UCSD-AML1 (cell line): ENCODE results near the gene RGL2.
A peak's percentile ranks its signal among the peaks of the same experiment; 100 is the strongest.
"Not testable (repeated sequence)": the region's sequence is repeated elsewhere in the genome, so short reads cannot be mapped to it uniquely, and the experiment has no call there.

Experiments
- DNase-seq: peaks from one replicate; lab custom pipeline; 2025; ENCODE audit not compliant: unreplicated experiment; lab: John Stamatoyannopoulos, UW

The RGL2 gene

GRCh38 chr6:33298773-33299236 is at the start of gene RGL2:
TSS of gene RGL2 (minus strand) at chr6:33298942. CDS start at chr6:33298610, 332 bp downstream.
- peak; percentile 90 for DNase-seq

GRCh38 chr6:33347816-33348215 is 49.1 kb upstream of the RGL2 start:
- DNase-seq = no peak

GRCh38 chr6:33346972-33347371 is 48.2 kb upstream of the RGL2 start:
- DNase-seq = not testable (repeated sequence)

DNA sequence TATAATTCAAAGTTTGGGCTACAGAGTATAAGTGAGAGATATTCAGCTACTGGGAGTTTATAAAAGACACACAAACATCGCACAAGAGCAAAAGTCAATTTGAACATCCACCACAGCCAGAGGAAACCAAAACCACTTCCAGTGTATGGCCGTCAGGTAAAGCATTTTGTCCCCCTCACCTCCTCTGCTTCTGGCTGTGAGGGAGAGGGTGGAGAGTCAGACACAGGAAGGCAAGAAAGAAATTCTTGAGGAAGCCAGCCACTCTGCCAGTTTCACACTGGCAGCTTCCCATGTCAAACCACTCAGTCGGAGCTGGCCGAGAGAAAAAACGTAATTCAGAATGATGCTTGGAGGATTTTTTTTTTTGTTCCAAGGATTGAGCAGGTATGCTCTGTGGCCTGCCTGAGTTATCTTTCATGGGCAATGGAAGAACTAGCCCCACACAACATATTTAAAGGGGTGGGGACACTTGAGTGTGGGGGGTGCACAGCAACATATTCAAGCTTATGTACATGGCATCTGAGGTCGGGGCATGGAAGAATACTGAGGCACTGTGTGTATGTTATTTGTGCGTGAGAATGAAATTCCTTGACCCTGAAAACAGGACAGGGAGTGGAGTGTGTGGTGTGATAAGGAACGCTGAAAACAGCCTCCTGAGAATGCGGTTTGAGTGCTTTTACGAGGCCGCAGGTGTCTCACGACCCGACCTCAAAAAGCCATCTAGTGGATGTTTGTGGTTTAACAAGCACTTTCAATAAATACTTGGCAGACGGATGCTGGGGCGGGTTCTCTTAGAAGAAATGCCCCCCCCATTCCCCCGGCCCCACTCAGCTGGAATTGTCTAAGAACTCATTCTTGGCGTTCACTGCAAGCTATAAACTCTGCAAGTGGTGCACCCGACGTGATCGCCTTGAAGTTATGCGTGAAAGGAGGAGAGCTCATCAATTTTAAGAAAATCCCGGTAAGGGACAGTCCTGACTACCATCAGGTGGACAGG is 46.3 kb upstream of the RGL2 start:
- peak; percentile 46 for DNase-seq

DNA sequence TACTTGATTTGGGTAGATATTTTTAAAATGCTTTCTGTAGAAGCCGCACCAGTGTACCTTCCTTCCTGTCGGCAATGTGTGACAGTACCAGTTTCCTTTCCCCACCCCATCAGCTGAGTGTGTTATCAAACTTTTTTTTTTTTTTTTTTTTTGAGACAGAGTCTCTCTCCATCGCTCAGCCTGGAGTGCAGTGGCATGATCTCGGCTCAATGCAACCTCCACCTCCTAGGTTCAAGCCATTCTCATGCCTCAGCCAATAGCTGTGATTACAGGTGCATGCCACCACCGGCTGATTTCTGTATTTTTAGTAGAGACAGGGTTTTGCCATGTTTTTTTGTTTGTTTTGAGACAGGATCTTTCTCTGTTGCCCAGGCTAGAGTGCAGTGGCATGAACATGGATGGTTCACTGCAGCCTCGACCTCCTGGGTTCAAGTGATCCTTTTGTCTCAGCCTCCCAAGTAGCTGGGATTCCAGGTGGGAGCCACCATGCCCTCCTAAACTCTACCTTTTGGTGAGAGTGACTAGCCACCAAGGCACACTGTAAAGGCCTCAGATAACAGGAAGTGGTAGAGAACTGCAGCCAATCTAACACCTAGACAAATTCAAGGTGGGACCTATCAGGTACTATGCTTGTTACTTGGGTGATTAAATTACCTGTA is 45.3 kb upstream of the RGL2 start:
- no peak for DNase-seq

- DNase-seq = not testable (repeated sequence)
These were observed 44.8 kb upstream of the RGL2 start for GRCh38 chr6:33343606-33343952.

- no peak for DNase-seq
These were observed 40.5 kb upstream of the RGL2 start for GRCh38 chr6:33339193-33339592.

DNA sequence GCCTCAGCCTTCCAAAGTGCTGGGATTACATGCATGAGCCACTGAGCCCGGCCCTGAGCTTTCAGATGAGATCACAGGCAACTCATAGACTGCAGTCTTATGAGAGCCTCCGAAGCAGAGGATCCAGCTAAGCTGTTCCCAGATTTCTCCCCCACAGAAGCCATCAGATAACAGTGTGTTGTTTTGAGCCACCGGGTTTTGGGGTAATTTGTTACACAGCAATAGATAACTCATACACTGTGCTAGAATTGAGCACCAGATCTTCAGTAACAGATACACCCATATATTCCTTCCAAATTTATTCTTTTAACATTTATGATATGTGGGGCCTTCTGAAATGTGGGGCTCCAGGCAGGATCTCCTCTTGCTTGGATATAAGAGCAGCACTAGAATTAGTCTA is 37.8 kb upstream of the RGL2 start:
- DNase-seq = no peak

DNA sequence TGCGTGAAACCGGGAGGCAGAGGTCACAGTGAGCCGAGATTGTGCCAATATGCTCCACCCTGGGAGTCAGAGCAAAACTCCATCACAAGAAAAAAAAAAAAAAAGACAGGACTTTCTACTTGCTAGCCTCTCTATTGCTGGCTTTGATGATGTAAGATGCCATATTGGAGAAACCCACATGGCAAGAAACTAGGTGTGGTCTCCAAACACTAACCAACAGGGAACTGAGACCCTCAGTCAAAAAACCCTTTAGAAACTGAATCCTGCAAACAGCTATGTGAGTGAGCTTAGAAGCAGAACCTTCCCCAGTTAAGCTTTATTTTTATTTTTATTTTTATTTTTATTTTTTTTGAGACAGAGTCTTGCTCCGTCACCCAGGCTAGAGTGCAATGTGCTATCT is 37.2 kb upstream of the RGL2 start:
- DNase-seq = no peak

GRCh38 chr6:33333666-33334065 is 34.9 kb upstream of the RGL2 start:
- no peak for DNase-seq

GRCh38 chr6:33330736-33331135 is 32.0 kb upstream of the RGL2 start:
- DNase-seq = no peak

DNA sequence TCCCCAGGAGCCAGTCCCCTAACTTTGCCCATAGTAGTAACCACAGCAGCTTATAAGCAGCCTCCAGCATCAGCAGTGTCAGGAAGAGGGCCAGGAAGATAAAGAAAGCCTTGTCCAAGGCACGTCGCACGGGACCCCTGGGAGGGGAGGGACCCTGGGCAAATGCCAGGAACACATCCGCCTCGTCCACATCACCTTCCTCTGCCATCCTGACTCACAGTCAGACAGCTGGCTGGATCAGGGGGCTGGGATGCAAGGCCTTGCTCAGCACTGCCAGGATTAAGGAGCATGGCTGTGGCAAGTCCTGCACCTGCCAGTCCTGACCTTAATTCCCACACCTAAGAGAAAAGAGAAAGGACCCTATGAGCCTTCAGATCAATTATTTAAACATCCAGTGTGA is 30.3 kb upstream of the RGL2 start:
- DNase-seq = no peak

- no peak for DNase-seq
These were observed 25.4 kb upstream of the RGL2 start for GRCh38 chr6:33324125-33324524.

- no peak for DNase-seq
These were observed 24.8 kb upstream of the RGL2 start for GRCh38 chr6:33323623-33323948.

DNA sequence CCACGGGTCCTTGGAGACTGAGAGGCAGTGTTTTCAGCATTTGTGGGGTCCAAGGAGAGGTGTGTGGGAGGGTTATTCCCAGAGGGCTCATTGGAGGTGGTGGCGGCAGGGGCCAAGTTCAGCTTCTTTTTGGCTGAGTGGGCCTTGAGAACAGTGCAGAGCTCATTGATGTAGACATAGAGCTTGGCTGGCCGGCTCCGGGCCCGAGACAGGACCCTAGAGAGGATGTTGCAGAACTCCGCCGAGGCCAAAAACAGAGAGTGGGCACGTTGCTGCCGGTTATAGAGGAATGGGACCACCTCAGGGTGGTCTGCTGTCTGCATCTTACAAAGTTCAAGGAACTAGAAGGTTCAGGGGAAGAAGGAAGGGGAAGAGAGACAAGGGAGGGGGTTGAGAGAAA is 22.5 kb upstream of the RGL2 start:
- DNase-seq = no peak

DNA sequence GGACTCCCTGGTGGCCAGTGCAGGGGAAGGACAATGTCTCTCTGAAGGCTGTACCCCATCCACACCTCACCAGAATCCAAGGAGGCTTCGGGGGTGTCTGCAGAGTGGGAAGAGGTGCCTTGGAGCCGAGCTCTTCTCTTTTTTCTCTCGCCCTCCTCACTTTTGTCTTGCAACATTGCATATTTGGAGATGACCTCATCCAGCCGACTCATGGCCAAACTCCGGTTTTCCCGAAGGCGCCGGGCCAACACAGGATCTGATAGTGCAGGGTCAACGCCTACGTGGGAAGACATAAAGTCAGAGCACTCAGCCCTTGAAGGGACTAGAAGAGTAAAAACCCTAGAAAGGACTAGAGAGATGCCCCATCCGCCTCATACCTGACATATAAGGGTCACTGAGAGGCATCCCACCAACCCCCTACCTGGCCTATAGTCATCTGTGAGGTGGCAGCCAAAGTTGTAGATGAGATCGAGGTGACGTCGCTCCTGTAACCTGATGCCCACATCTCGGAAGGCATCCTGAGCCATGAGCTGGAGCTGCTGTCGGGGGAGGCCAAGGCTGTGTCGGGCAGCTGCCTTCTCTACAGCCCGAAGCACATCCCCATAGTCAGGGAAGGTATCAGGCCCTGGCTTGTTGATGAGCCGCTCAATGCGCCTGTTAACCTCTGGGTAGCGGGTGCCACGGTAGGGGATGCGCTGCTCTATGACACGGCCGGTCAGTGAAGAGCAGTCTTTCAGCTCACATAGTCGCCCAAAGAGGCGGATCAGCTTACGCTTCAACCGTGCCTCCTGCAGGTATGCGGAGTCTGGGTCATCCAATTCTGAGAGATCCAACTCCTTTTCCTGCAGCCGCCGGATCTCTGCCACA is 21.8 kb upstream of the RGL2 start:
- DNase-seq = no peak

DNA sequence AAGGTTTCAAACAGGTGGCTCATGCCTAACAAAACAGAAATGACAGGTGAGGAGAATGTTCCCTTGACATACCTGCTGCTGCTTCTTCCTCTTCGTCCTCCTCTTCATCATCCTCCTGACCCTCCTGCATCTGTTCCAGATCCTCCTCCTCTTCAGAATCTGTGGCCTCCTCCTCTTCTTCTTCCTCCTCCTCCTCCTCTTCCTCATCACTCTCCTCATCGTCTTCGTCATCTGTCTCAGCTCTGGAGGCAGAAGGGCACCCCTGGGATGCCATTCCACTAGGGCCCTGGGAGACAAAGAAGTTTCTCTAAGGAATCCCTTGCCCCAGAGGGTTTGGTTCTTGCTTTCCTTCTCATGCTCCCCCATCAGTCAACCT is 21.2 kb upstream of the RGL2 start:
- no peak for DNase-seq

DNA sequence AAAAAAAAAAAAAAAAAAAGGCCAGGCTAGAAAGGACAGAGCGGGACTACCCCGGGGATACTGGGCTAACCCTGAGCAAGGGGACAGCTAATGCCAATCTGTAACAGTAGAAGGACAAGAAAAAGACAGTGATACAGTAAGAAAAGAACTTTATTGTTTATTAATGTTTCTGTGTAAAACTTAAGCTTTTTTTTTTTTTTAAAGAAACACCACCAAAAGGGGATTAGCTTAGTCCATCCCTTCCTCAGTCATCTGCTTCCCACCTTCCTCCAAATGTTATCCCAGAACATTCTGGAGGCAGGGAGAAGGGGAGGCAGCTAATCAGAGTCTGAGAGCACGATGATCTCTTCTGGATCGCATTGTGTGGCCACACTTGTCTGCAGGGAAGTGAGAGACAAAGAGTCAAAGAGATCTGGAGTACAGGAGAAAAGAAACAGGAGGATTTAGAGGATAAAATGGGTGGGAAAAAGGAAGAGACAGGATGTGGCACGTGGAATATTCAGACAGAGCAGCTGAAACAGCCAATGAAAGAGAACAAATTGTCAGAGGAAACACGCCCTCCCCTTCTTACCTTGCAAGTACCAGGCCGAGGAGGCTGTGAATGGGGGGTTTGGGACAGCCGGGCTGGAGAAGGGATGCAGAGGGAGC is 19.8 kb upstream of the RGL2 start:
- DNase-seq = no peak

DNA sequence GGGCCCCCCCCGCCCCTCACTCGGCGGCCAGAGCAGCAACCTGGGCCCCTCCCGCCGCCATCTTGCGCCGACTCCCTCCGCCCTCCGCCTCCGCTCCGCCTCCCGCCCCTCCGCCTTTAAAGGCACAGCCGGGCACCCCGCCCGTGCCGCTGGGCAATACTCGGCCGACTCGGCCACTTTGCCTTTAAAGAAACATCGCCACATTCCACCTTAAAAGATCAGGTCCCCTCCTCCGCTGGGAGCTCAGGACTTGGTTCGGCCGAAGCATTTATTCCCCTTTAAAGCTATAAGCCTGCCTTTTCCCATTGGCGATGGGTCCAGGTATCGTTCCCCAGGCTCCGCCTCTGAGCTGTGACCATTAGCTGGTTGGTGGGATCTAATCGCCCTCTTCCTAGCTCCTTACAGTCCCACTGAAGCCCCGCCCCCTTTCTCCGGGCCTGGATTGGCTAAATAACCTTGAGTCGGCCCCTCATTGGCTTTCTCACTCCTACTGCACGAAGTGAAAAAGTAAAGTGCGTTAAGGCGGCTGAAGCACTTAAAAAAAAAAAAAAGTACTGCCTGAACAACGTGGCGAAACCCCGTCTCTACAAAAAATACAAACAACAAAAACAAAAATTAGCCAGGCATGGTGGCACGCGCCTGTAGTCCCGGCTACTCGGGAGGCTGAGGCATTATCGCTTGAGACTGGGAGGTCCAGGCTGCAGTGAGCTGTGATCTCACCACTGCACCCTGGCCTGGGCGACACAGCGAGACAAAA is 19.1 kb upstream of the RGL2 start, which contains the start of gene ZBTB22:
TSS of gene ZBTB22 (minus strand) at position 76 of the 757 bp plus-strand sequence. CDS start 828 bp downstream, outside the sequence.
- peak; percentile 99 for DNase-seq

DNA sequence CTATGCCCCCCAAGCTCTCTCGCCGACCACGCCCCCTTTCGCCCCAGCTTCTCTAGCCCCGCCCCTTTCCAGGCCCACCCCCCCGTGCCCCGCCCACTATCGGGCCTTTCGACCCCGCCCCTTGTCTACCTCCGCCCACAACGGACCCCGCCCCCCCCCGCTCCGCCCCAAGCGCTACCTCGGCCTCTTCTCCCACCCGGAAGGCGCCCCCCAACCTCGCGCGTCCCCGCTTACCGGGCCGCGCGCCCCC is 18.6 kb upstream of the RGL2 start:
- no peak for DNase-seq
